CD14-positive monocyte (primary cell): ENCODE measurements around the gene ITGB2. TPM values are rescaled to one million over a fixed set of nuclear protein-coding genes. Genes with fewer than 3 reads are reported as not detected.

Experiments used
- DNase-seq, 3 donors: peaks; one replicate each; pipeline ENCODE4 v3.0.0-alpha.2; 2011 to 2022
- H2AFZ ChIP-seq: 2 replicates; pipeline ENCODE4 v1.6.0; 2012; ENCODE audit warnings: mild to moderate bottlenecking, low read depth, low read length, inconsistent platforms; ENCODE audit not compliant: insufficient read depth, poor library complexity, severe bottlenecking
- H3K27ac ChIP-seq, 2 donors: 1 replicate in 1 of 2; 2 replicates in 1 of 2; pipeline ENCODE4 v1.5.1; 2012 to 2013; ENCODE audit warnings: low read length in 2 of 2, control low read depth in 1 of 2, inconsistent platforms in 1 of 2, low read depth in 1 of 2, mild to moderate bottlenecking in 1 of 2
- H3K27me3 ChIP-seq, 2 donors: one replicate each; pipeline versions ENCODE4 v1.6.0 to v1.6.1; 2011 to 2013; ENCODE audit warnings: low read length in 2 of 2; ENCODE audit not compliant: control insufficient read depth in 2 of 2, insufficient read depth in 2 of 2
- H3K36me3 ChIP-seq, 2 donors: replicated peaks in 1 of 2; 1 replicate in 1 of 2; 2 replicates in 1 of 2; pipeline versions ENCODE4 v1.5.1 to v1.6.1; 2012 to 2013; ENCODE audit warnings: low read length in 2 of 2, control low read depth in 1 of 2, inconsistent platforms in 1 of 2, mild to moderate bottlenecking in 1 of 2; ENCODE audit not compliant: insufficient read depth in 2 of 2, control insufficient read depth in 1 of 2
- H3K4me1 ChIP-seq, 2 donors: 1 replicate in 1 of 2; 2 replicates in 1 of 2; pipeline versions ENCODE4 v1.5.1 to v1.6.1; 2012 to 2013; ENCODE audit warnings: low read length in 2 of 2, control low read depth in 1 of 2, inconsistent platforms in 1 of 2, mild to moderate bottlenecking in 1 of 2, moderate library complexity in 1 of 2; ENCODE audit not compliant: insufficient read depth in 2 of 2, control insufficient read depth in 1 of 2
- H3K4me2 ChIP-seq: replicated peaks from 2 replicates; pipeline ENCODE3; 2012; ENCODE audit warnings: low read length, moderate library complexity, mild to moderate bottlenecking; ENCODE audit not compliant: poor library complexity, severe bottlenecking; ENCODE audit errors: extremely low read depth
- H3K4me3 ChIP-seq, 3 experiments: fragments of 200-600 bp in 1 of 3; sonication (generic) in 1 of 3; replicated peaks in 1 of 3; 1 replicate in 2 of 3; 2 replicates in 1 of 3; pipeline ENCODE4 v1.5.1; 2011 to 2013; ENCODE audit warnings: low read length in 3 of 3, mild to moderate bottlenecking in 3 of 3, control low read depth in 2 of 3, low read depth in 2 of 3, inconsistent platforms in 1 of 3, moderate library complexity in 1 of 3
- H3K79me2 ChIP-seq: 2 replicates; pipeline ENCODE4 v1.6.0; 2012; ENCODE audit warnings: mild to moderate bottlenecking, control low read depth, inconsistent platforms, low read length, moderate library complexity; ENCODE audit not compliant: insufficient read depth
- H3K9ac ChIP-seq: 2 replicates; pipeline ENCODE4 v1.6.0; 2017; ENCODE audit warnings: low read length, mild to moderate bottlenecking; ENCODE audit not compliant: insufficient read depth, poor library complexity, severe bottlenecking
- H3K9me3 ChIP-seq, 2 donors: replicated peaks in 1 of 2; 1 replicate in 1 of 2; 2 replicates in 1 of 2; pipeline versions ENCODE4 v1.5.1 to v1.6.1; 2012 to 2013; ENCODE audit warnings: low read length in 2 of 2, control low read depth in 1 of 2; ENCODE audit not compliant: control insufficient read depth in 1 of 2, insufficient read depth in 1 of 2
- H4K20me1 ChIP-seq: 2 replicates; pipeline ENCODE4 v1.6.0; 2012; ENCODE audit warnings: mild to moderate bottlenecking, low read length, control low read depth, moderate library complexity; ENCODE audit not compliant: insufficient read depth
- H3K27ac Mint-ChIP-seq, 7 donors: one replicate each; pipeline ENCODE4 v1.8.0; 2020; ENCODE audit warnings: mild to moderate bottlenecking in 7 of 7, mixed read lengths in 7 of 7, moderate library complexity in 6 of 7, inconsistent platforms in 2 of 7
- H3K27me3 Mint-ChIP-seq, 3 donors: one replicate each; pipeline ENCODE4 v1.8.0; 2021 to 2022; ENCODE audit warnings: low read depth in 3 of 3, mild to moderate bottlenecking in 3 of 3, mixed read lengths in 3 of 3, moderate library complexity in 3 of 3, inconsistent platforms in 1 of 3
- H3K36me3 Mint-ChIP-seq, 2 donors: one replicate each; pipeline ENCODE4 v1.8.0; 2020; ENCODE audit warnings: mixed read lengths in 2 of 2, inconsistent platforms in 1 of 2, mild to moderate bottlenecking in 1 of 2
- H3K4me1 Mint-ChIP-seq: one replicate; pipeline ENCODE4 v1.8.0; 2020; ENCODE audit warnings: mild to moderate bottlenecking, mixed read lengths
- H3K4me3 Mint-ChIP-seq, 2 donors: one replicate each; pipeline ENCODE4 v1.8.0; 2020; ENCODE audit warnings: mild to moderate bottlenecking in 2 of 2, mixed read lengths in 2 of 2, moderate library complexity in 1 of 2
- H3K9me3 Mint-ChIP-seq, 7 donors: one replicate each; pipeline ENCODE4 v1.8.0; 2020 to 2022; ENCODE audit warnings: mixed read lengths in 7 of 7, mild to moderate bottlenecking in 6 of 7, moderate library complexity in 6 of 7, inconsistent platforms in 2 of 7
- WGBS: methylation state at CpG from one replicate; pipeline ENCODE4 v1.1.5; 2013; ENCODE audit warnings: missing lambda C conversion rate; ENCODE audit not compliant: insufficient coverage; 5-methylcytosine and 5-hydroxymethylcytosine counted together
- intact Hi-C, 2 donors: fragments of 100-400 bp; cut with micrococcal nuclease; formaldehyde crosslinking; loops; one replicate each; pipeline versions ENCODE4 v1.15.0 to v1.15.1; 2023
- polyA plus RNA-seq, 3 donors: library from polyadenylated mRNA; depleted of rRNA in 1 of 3; unstranded in 2 of 3; stranded (reverse) in 1 of 3; fragments of 300-500 nt in 2 of 3; fragments of >200 nt in 1 of 3; fragmentation: Illumina TruSeq in 2 of 3; gene quantifications; 1 replicate in 2 of 3; 2 replicates in 1 of 3; pipeline ENCODE4 v1.2.3, GENCODE V29; 2012 to 2021
- TF ChIP-seq, protein P1 (sequence below): fragments of 200-600 bp; IDR thresholded peaks from one replicate; pipeline ENCODE4 v1.8.0; 2022; ENCODE audit warnings: antibody characterized with exemption, mild to moderate bottlenecking

The ITGB2 gene
- polyA plus RNA-seq, 3 donors = 1,470 to 1,628 (median 1,602) TPM

DNA sequence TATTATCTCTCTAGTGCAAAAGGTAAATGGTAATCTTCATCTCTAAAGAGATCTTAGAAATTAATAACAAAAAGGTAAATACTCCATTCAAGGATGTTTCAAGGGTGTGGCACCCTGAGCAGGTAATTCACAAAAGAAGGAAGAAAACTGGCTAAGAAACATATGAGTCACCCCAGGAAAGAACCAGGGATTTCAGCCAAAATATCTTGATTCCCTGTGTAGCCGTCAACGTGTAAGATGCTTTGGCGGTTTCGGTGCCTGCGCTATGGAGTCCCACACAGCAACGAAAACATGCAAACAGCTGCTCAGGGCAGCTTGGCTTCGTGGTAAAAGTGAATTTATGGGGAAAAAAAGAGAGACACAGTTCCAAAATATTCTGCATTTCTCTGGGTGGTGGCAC is 3.7 kb downstream of the ITGB2 start:
- intact Hi-C loops = loop anchor here in 1 of 2 donors (2.0 to 5.0 kb wide), 2 partner anchors 14 to 115 kb away; partner anchors contain the start of gene UBE2G2
- H3K4me1 ChIP-seq = peaks cover 84 to 88% of the 10 kb centered on the region in 2 donors
- peak overlapping the region; percentile 87 for H3K4me2 ChIP-seq
- peak overlapping the region; percentile 84 to 87 for H3K27ac ChIP-seq
- peak overlapping the region; percentile 12 to 62 for H3K4me3 Mint-ChIP-seq
- 67% methylated on average over 3 of the region's 7 CpGs for WGBS
- DNase-seq = no peak
- peaks cover 77% of the 10 kb centered on the region for H3K4me1 Mint-ChIP-seq
- no peaks in the 10 kb centered on the region for H3K9me3 ChIP-seq
- H2AFZ ChIP-seq = no peak overlapping the region
- peaks cover 87% of the 10 kb centered on the region for H4K20me1 ChIP-seq
- no peaks in the 10 kb centered on the region for H3K27me3 ChIP-seq
- no peak overlapping the region for H3K9ac ChIP-seq
- peak overlapping the region; percentile 15 to 97 (median 82) for H3K27ac Mint-ChIP-seq
- peaks cover 0 to 2% (median 0%) of the 10 kb centered on the region in 3 donors for H3K27me3 Mint-ChIP-seq
- peaks cover 99% of the 10 kb centered on the region for H3K79me2 ChIP-seq
- TF ChIP-seq, protein P1, sequence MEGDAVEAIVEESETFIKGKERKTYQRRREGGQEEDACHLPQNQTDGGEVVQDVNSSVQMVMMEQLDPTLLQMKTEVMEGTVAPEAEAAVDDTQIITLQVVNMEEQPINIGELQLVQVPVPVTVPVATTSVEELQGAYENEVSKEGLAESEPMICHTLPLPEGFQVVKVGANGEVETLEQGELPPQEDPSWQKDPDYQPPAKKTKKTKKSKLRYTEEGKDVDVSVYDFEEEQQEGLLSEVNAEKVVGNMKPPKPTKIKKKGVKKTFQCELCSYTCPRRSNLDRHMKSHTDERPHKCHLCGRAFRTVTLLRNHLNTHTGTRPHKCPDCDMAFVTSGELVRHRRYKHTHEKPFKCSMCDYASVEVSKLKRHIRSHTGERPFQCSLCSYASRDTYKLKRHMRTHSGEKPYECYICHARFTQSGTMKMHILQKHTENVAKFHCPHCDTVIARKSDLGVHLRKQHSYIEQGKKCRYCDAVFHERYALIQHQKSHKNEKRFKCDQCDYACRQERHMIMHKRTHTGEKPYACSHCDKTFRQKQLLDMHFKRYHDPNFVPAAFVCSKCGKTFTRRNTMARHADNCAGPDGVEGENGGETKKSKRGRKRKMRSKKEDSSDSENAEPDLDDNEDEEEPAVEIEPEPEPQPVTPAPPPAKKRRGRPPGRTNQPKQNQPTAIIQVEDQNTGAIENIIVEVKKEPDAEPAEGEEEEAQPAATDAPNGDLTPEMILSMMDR = no peak
- peaks cover 0 to 2% (median 0%) of the 10 kb centered on the region in 7 donors for H3K9me3 Mint-ChIP-seq
- peaks cover 28 to 47% of the 10 kb centered on the region in 2 donors for H3K36me3 Mint-ChIP-seq
- H3K36me3 ChIP-seq = peaks cover 23 to 30% of the 10 kb centered on the region in 2 donors
- peak overlapping the region in 1 of 3 experiments; percentile 98 for H3K4me3 ChIP-seq

DNA sequence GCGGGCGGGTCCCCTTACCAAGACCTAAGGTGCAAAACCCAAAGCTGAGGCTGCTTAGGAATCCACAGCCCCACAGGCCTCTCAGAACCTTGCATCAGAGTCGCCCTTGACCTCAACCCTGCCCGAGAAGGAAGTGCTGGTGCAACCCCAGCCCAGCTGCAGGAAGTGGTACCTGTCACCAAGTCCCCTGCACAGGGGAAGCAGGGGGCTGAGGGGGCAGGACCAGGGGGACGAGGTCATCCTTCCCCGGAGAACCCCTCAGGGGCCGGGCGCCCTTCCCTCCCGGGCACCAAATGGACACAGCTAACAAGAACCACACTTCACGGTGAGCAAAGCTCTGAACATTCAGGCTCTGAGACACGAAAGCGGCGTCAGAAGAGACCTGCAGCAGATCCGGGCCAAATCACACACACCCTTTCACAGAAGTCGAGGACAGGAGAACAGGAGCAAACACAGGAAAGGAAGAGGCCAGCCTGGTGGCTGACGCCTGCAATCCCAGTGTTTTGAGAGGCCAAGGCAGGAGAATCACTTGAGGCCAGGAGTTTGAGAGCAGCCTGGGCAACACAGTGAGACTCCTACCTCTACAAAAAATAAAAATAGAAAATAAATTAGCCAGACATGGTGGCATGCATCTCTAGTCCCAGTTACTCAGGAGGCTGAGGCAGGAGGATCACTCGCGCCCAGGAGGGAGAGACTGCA is 6.4 kb downstream of the ITGB2 start:
- 11% methylated on average over 15 of the region's 18 CpGs for WGBS
- intact Hi-C loops = loop anchor here in 1 of 2 donors (5.0 kb wide), 1 partner anchor 97 kb away; the partner anchor contains the start of gene SUMO3
- Mint-ChIP-seq H3K4me3 (peak overlapping the region; percentile 72 to 91), H3K36me3 (peaks cover 42 to 59% of the 10 kb centered on the region in 2 donors), H3K4me1 (peaks cover 89% of the 10 kb centered on the region), H3K9me3 (peaks cover 0 to 2% (median 0%) of the 10 kb centered on the region in 7 donors), H3K27me3 (peaks cover 0 to 2% (median 0%) of the 10 kb centered on the region in 3 donors), H3K27ac (peak overlapping the region; percentile 90 to 97 (median 94))
- H3K27me3 ChIP-seq = no peaks in the 10 kb centered on the region
- H2AFZ ChIP-seq = no peak overlapping the region
- peaks cover 99% of the 10 kb centered on the region for H3K79me2 ChIP-seq
- H3K9me3 ChIP-seq = no peaks in the 10 kb centered on the region
- H3K4me1 ChIP-seq = peaks cover 98 to 100% of the 10 kb centered on the region in 2 donors
- peaks cover 99% of the 10 kb centered on the region for H4K20me1 ChIP-seq
- TF ChIP-seq, protein P1 = no peak
- H3K36me3 ChIP-seq = peaks cover 43 to 48% of the 10 kb centered on the region in 2 donors
- H3K27ac ChIP-seq = peak overlapping the region; percentile 81 to 84
- peak overlapping the region; percentile 87 for H3K4me2 ChIP-seq
- H3K4me3 ChIP-seq = peak overlapping the region; percentile 14 to 98 (median 42)
- H3K9ac ChIP-seq = peak overlapping the region; percentile 33
- DNase-seq = peak; percentile 68 to 86 (median 73)
